SHP77 (cell line): ENCODE results near the gene LAMC1.
"Not testable (repeated sequence)": the region's sequence is repeated elsewhere in the genome, so short reads cannot be mapped to it uniquely, and the experiment has no call there.

Source experiments
- DNase-seq, 2 experiments: peaks; one replicate each; lab custom pipeline; 2025; lab: John Stamatoyannopoulos, UW

The LAMC1 gene

GRCh38 chr1:183148599-183148998, 125.4 kb downstream of the LAMC1 start:
- DNase-seq = no peak

- DNase-seq = no peak
Observed at GRCh38 chr1:183149273-183149672, 126.1 kb downstream of the LAMC1 start.

DNA sequence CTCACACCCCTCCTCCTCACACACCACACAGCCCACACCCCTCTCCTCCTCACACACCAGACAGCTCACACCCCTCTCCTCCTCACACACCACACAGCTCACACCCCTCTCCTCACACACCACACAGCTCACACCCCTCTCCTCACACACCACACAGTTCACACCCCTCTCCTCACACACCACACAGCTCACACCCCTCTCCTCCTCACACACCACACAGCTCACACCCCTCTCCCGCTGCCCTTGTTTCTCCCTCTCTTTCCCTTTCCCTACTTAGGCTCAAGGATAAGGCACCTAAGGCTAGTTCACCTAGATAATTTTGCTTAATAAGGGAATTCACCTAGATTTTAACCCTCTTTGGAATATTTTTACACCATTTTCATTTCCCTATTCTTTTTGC, 126.8 kb downstream of the LAMC1 start:
- DNase-seq = not testable (repeated sequence)

DNA sequence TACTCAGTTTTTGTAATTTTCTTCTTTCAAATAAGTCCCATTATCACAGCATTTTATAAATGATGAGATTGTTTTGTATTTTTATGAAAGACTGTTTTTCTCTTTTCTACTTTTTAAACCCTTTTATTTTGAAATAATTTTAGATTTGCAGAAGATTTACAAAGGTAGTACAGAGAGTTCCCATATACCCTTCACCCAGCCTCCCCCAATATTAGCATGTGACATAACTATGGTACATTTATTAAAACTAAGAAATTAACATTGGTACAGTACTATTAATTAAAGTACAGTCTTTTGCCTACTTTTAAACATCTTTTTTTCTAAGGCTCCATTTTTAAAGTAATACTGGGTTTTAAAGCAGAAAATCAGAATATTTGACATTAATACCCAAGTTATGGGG, 127.2 kb downstream of the LAMC1 start:
- no peak for DNase-seq

- DNase-seq = no peak
Observed at GRCh38 chr1:183152180-183152579, 129.0 kb downstream of the LAMC1 start.

DNA sequence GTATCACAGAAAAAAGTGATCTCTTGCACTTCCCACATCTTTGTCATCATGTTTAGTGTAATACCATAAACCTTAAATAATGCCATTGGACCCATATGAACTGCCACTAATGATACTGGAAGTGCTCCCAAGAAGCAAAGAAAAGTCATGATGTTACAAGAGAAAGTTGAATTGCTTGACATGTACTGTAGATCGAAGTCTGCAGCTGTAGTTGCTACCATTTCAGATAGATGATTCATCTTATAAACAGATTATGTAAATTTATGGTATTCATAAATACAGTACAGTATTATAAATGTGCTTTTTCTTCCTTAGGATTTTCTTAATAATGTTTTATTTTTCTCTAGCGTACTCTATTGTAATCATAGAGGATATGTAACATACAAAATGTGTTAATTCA, 132.7 kb downstream of the LAMC1 start:
- no peak for DNase-seq

DNA sequence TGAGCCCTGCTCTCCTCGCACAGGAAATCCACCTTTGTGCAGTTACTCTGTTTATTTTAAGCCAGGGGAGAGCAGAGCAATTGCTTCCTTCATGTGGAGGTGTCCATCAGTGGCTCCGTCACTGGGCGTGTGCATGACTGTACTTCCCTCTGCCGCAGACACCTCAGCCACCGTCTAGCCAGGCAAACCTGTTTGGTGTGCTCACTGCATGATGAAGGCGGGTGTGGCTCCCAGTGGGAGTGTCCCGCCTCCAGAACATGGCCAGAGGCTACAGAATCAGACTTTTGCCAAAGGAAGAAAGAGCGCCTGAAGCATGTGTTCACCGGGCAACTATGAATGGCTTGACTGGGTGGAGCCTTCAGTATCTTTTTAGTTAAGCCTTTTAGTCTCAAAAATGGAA, 136.7 kb downstream of the LAMC1 start:
- DNase-seq = no peak

- DNase-seq = no peak
Observed at GRCh38 chr1:183161391-183161790, 138.2 kb downstream of the LAMC1 start.

DNA sequence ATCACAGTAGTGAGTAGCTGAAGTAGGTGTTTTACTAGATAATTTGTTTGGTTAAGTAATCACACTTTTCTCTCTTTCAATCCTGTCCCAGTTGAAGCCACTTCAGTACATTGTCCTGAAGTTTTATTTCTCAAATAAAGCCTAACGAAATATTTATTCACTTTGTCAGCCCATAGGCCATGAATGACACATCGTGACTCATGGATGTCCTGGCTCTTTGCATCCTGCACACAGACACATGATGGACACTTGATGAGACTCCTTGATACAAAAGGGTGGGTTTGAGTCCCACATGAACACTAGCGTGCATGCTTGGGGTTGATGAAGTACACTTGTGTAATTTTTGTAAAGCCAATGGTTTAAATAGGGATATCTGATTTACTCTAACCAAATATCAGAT, 140.1 kb downstream of the LAMC1 start:
- DNase-seq = no peak

GRCh38 chr1:183164340-183164739, 141.1 kb downstream of the LAMC1 start:
- DNase-seq = no peak

- DNase-seq = no peak
Observed at GRCh38 chr1:183164963-183165362, 141.7 kb downstream of the LAMC1 start.

- DNase-seq = no peak
Observed at GRCh38 chr1:183165456-183165855, 142.2 kb downstream of the LAMC1 start.

DNA sequence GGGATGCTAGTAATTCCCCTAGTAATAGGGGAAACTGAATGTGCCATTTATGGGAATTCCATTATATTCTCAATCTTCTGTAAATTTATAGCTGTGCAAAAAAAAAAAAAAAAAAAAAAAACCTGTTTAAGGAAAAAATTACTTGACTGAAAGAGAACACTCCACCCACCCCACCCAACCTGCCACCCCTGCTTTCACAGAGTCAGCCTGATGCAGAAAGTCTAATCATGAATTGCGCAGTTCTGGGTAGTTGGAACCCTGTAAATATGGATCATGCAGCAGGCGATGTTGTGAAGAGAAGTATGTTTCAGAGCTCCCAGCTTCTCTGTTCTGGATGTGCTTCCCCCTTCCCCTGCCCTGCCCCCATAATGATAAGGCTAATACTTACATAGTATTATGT, 143.2 kb downstream of the LAMC1 start:
- no peak for DNase-seq

GRCh38 chr1:183167676-183168075, 144.5 kb downstream of the LAMC1 start:
- DNase-seq = no peak

DNA sequence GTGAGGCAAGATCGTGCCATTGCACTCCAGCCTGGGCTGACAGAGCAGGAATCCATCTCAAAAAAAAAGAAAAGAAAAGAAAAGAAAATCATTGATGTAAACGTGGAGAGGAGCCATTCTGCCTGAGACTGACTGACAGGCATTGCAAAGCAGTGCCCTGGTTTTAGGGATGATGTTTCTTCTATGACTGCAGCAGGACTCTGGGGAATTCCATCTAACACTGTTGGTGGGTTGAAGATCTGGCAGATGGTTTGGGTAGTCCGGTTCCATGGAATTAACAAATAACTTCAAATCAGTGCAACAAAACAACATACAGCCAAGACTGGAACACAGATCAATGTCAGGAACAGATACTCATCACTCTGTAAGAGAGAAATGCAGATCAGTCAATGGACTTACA, 145.1 kb downstream of the LAMC1 start:
- no peak for DNase-seq

DNA sequence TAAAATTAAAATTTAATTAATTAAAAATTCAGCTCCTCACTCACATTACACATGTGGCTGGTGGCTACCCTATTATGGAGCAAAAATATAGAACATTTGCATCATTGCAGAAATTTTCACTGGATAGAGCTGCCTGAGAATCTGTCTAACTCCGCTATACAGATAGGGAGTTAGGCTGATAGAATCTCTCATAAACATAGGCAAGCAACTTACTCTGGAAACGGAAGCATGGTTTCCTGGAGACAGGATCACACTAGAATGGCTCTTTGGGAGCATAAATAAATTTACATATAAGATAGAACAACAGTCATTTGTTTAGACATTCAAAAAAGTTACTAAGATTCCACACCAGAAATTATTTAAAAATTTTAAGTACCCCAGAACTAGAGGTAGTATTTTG, 150.6 kb downstream of the LAMC1 start:
- no peak for DNase-seq

GRCh38 chr1:183175631-183176030, 152.4 kb downstream of the LAMC1 start:
- no peak for DNase-seq

GRCh38 chr1:183178545-183178944, 155.3 kb downstream of the LAMC1 start:
- no peak for DNase-seq

DNA sequence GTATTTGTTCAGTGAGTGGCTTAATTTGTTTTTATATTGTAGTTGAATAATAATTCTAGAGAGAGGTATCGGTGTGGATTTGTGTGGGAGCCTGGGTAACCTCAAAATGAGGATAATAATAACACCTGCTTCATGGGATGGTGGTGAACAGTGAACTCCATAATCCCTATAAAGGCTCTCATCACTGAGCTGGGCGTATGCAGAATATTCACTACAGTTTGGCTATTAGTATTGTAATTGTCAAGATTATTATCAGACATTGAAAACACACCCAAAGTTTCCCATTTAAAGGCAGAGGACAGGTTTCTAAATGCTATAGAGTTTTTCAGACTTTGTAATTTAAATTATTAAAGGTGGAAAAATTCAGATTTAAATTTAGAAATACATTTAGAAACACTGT, 155.8 kb downstream of the LAMC1 start:
- no peak for DNase-seq

DNA sequence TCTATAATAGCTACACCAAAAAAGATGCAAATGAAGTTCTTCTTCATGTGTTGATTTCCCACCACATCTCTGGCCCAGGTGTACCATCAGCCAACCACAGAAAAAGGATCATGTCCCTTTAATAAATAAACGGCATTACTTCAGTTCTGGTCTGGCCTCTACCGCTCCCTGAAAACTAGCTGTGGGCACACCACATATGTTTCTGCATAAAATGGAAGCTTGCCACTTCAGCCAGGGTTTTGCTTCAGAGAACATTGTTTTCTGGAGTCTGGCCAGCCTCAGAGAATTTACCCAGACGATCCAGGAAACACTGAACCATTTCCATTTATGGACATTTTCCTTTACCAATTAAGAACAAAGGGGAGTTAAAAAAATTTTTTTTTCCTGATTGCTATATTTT, 157.0 kb downstream of the LAMC1 start:
- DNase-seq = no peak

GRCh38 chr1:183180634-183181056, 157.4 kb downstream of the LAMC1 start:
- DNase-seq = no peak

DNA sequence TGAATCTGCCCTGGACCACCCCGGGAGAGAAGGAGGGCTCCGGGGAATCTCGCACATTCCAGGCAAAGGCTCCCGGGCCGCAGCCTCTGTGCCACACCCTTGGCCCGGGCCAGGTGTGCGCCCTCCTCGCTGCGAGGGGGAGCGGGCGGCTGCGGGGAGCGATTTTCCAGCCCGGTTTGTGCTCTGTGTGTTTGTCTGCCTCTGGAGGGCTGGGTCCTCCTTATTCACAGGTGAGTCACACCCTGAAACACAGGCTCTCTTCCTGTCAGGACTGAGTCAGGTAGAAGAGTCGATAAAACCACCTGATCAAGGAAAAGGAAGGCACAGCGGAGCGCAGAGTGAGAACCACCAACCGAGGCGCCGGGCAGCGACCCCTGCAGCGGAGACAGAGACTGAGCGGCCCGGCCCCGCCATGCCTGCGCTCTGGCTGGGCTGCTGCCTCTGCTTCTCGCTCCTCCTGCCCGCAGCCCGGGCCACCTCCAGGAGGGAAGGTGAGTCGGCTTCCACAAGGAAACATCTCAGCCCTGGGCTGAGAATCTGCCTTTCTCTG, 162.8 kb downstream of the LAMC1 start, which contains the start of gene LAMC2:
Gene LAMC2, plus strand, starts transcription at position 324 of the 550 bp plus-strand sequence. Its CDS starts 89 bp downstream, at position 413.
- DNase-seq = peak in 1 of 2 experiments; percentile 13

- no peak for DNase-seq
Observed at GRCh38 chr1:183186841-183187240, 163.6 kb downstream of the LAMC1 start.

GRCh38 chr1:183188240-183188639, 165.0 kb downstream of the LAMC1 start:
- DNase-seq = no peak

- DNase-seq = no peak
Observed at GRCh38 chr1:183191833-183192232, 168.6 kb downstream of the LAMC1 start.
